ENCODE results near the gene ABHD3. TPM values are rescaled to one million over a fixed set of nuclear protein-coding genes. Genes with fewer than 3 reads are reported as not detected.
A peak's percentile ranks its signal among the peaks of the same experiment; 100 is the strongest.

ABHD3 gene
- total and polyA plus RNA-seq, 2 of the 8 experiments (the other 6 are each of a cell fraction or from before 2014, with no cell fraction given) = 8.4 to 12.1 TPM

DNA sequence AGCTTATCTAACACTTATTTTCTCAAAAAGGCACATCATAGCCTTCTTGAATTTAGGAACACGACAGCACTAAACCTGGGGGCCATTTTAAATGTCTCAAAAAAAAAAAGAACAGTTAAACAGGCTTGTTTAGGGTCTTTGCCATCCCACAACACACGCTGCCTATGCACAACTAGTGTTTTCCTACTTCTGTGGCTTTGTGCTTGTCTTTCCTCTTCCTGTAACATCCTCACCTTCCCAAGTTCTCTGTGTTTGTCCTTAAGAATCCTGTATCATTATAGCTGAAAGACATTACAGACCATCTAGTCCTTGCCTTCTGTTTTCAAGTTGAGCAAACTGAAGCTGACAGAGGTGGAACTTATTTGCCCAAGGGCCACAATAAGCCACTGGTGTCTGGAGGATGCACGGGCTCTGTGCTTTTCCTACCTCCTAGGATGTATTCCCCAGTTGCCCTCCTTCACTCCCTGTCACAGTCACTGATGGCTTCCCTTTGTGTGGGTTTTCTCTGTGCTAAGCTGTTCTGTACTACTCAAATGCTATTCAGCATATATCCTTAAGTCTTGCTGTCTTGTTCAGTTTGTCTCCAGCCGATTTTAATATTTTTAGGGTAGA lies 69.9 kb downstream of the ABHD3 start:
- no peaks in the 10 kb centered on the region for H3K4me1 ChIP-seq (replicated peaks in 1 of 4; ENCODE audit: control insufficient read depth in 3 of 4, insufficient read depth in 4 of 4, low read length in 3 of 4)
- H2AK5ac ChIP-seq (ENCODE audit: low read depth, low read length) = no peak overlapping the region
- no peak overlapping the region for H3K56ac ChIP-seq (replicated peaks; ENCODE audit: insufficient read length, low read depth, low read length)
- ChIA-PET POLR2A (ENCODE audit: partially characterized antibody) (interaction anchor here (1.3 to 2.2 kb wide), 4 partner anchors 9 to 100 kb away, joined by 4 to 12 read pairs (median 8); no protein-coding TSS in a partner anchor), CTCF (ENCODE audit: partially characterized antibody) (interaction anchor here (0.6 kb wide), 2 partner anchors 42 to 171 kb away, joined by 3 read pairs; no protein-coding TSS in a partner anchor)
- no peak overlapping the region for H4K91ac ChIP-seq (replicated peaks; ENCODE audit: insufficient read length, low read length)
- H3K23me2 ChIP-seq (ENCODE audit: low read depth, low read length) = no peaks in the 10 kb centered on the region
- H3K23ac ChIP-seq (ENCODE audit: insufficient read length) = no peak overlapping the region
- FAIRE-seq (no peak), DNase-seq (ENCODE audit: low read depth in 1 of 2, low spot score in 2 of 2) (no peak)
- no peaks in the 10 kb centered on the region for H3K9me3 ChIP-seq (ENCODE audit: insufficient read depth in 2 of 2, low read depth in 1 of 2, low read length in 1 of 2)
- no peak overlapping the region for H2BK120ac ChIP-seq (replicated peaks; ENCODE audit: low read depth, low read length)
- peaks cover 0 to 33% (median 9%) of the 10 kb centered on the region in 4 experiments; a peak in 6 of 8 replicates for H3K36me3 ChIP-seq (ENCODE audit: control insufficient read depth in 2 of 4, insufficient read depth in 4 of 4, low read length in 3 of 4)
- H2AFZ ChIP-seq (ENCODE audit: low read length) = no peak overlapping the region
- H2BK15ac ChIP-seq (ENCODE audit: low read length) = no peak overlapping the region
- no peak overlapping the region for H2BK12ac ChIP-seq (ENCODE audit: low read depth, low read length)
- peak; percentile 47; the same call in 1 of the 2 replicates for TF ChIP-seq POLR2AphosphoS5 (IDR thresholded peaks at IDR 0.05; ENCODE audit: low read depth, low read length)
- TF ChIP-seq BRCA1 (IDR thresholded peaks at IDR 0.05; ENCODE audit: low read depth, low read length) = no peak
- H3K27me3 ChIP-seq (replicated peaks in 1 of 4; ENCODE audit: control insufficient read depth in 3 of 4, extremely low read depth in 1 of 4, insufficient read depth in 3 of 4, low read length in 3 of 4) = no peaks in the 10 kb centered on the region
- no peak overlapping the region for H3K4me2 ChIP-seq (ENCODE audit: insufficient read depth in 1 of 2, low read depth in 2 of 2, low read length in 2 of 2)
- H2BK5ac ChIP-seq (ENCODE audit: low read depth, low read length) = no peak overlapping the region
- H3K79me2 ChIP-seq (ENCODE audit: control insufficient read depth in 1 of 2, insufficient read depth in 2 of 2, low read length in 2 of 2) = no peaks in the 10 kb centered on the region
- no peak overlapping the region for H2BK20ac ChIP-seq (ENCODE audit: low read length)
- no peak overlapping the region for H4K5ac ChIP-seq (ENCODE audit: insufficient read length, low read depth, low read length)
- H3K18ac ChIP-seq (ENCODE audit: extremely low read depth, low read length) = no peak overlapping the region
- no peaks in the 10 kb centered on the region for H3K79me1 ChIP-seq (ENCODE audit: low read depth, low read length)
- WGBS, 2 experiments (ENCODE audit: extremely low coverage in 1 of 2, insufficient coverage in 1 of 2, insufficient read length in 1 of 2, insufficient replicate concordance in 2 of 2, low coverage in 1 of 2, low lambda C conversion rate in 2 of 2, missing lambda C conversion rate in 1 of 2) = 94% methylated on average over 3 of the region's 4 CpGs; no CpG with 5 or more reads in 1 of the 2 experiments
- no peak overlapping the region for H3K27ac ChIP-seq (ENCODE audit: low read depth, low read length)
- H3K4me3 ChIP-seq (ENCODE audit: extremely low read depth in 1 of 4, insufficient read depth in 2 of 4, low read depth in 3 of 4, low read length in 4 of 4) = no peak overlapping the region
- H4K8ac ChIP-seq (ENCODE audit: extremely low read depth, insufficient read depth, low read length) = no peak overlapping the region
- H3K9ac ChIP-seq (replicated peaks in 1 of 4; ENCODE audit: extremely low read depth in 1 of 4, low read depth in 3 of 4, low read length in 3 of 4) = no peak overlapping the region
- H3K14ac ChIP-seq (ENCODE audit: insufficient read length) = no peak overlapping the region
- no peaks in the 10 kb centered on the region for H4K20me1 ChIP-seq (replicated peaks in 1 of 2; ENCODE audit: control insufficient read depth in 1 of 2, insufficient read depth in 2 of 2, low read length in 2 of 2)
- H3K4ac ChIP-seq (replicated peaks; ENCODE audit: insufficient read length, low read depth, low read length) = no peak overlapping the region

Measured in H1 (cell line).